Immature natural killer cell (primary cell): ENCODE data around the gene KCNIP4. TPM values are rescaled to one million over a fixed set of nuclear protein-coding genes. Genes with fewer than 3 reads are reported as not detected.

ENCODE experiments used
- DNase-seq, 3 donors: peaks; one replicate each; pipeline ENCODE4 v3.0.0; 2022; ENCODE audit warnings: mixed read lengths in 1 of 3
- H3K27ac Mint-ChIP-seq, 6 donors: one replicate each; pipeline ENCODE4 v1.8.0; 2020; ENCODE audit warnings: mixed read lengths in 6 of 6, mild to moderate bottlenecking in 5 of 6, inconsistent platforms in 4 of 6, moderate library complexity in 3 of 6
- H3K27me3 Mint-ChIP-seq, 3 donors: one replicate each; pipeline ENCODE4 v1.8.0; 2020 to 2021; ENCODE audit warnings: low read depth in 3 of 3, mild to moderate bottlenecking in 3 of 3, mixed read lengths in 3 of 3, moderate library complexity in 3 of 3, inconsistent platforms in 1 of 3
- H3K36me3 Mint-ChIP-seq, 3 donors: one replicate each; pipeline ENCODE4 v1.8.0; 2020; ENCODE audit warnings: mixed read lengths in 3 of 3, inconsistent platforms in 2 of 3, mild to moderate bottlenecking in 2 of 3
- H3K4me1 Mint-ChIP-seq, 2 donors: one replicate each; pipeline ENCODE4 v1.8.0; 2020; ENCODE audit warnings: inconsistent platforms in 2 of 2, mild to moderate bottlenecking in 2 of 2, mixed read lengths in 2 of 2, moderate library complexity in 1 of 2
- H3K4me3 Mint-ChIP-seq, 5 donors: one replicate each; pipeline ENCODE4 v1.8.0; 2020; ENCODE audit warnings: mild to moderate bottlenecking in 5 of 5, mixed read lengths in 5 of 5, inconsistent platforms in 3 of 5, moderate library complexity in 3 of 5
- H3K9me3 Mint-ChIP-seq, 6 donors: one replicate each; pipeline ENCODE4 v1.8.0; 2020; ENCODE audit warnings: mild to moderate bottlenecking in 6 of 6, mixed read lengths in 6 of 6, inconsistent platforms in 4 of 6, moderate library complexity in 3 of 6
- polyA plus RNA-seq, 3 donors: library from polyadenylated mRNA; unstranded; fragments of 300-500 nt; fragmentation: Illumina TruSeq; gene quantifications; one replicate each; pipeline ENCODE4 v1.2.3, GENCODE V29; 2021

The KCNIP4 gene
- polyA plus RNA-seq, 3 donors from 2014 or later: 0.10 TPM; not detected in 2

DNA sequence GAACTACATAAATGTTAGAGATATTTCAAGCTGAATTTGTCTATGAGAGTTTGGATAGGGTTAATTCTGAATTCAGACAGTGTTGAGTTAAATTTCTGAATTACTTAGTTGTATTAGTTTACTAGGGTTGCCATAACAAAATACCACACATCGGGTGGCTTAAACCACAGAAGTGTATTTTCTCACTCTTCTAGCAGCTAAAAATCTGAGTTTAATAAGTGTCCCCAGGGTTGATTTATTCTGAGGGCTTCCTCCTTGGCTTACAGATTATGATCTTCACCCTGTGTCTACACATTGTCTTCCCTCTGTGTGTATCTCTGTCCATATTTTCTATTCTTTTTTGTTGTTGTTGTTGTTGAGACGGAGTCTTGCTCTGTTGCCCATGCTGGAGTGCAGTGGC lies 929.8 kb downstream of the KCNIP4 start:
- DNase-seq: peak; percentile 41 to 55 (median 44)
- Mint-ChIP-seq H3K36me3 (peaks cover 0 to 4% (median 0%) of the 10 kb centered on the region in 3 donors), H3K4me1 (peaks cover 14 to 15% of the 10 kb centered on the region in 2 donors), H3K4me3 (peak overlapping the region in 3 of 5 donors; percentile 45 to 58 (median 56)), H3K27ac (peak overlapping the region in 3 of 6 donors; percentile 28 to 64 (median 41)), H3K9me3 (peaks cover 0 to 2% (median 0%) of the 10 kb centered on the region in 6 donors), H3K27me3 (peaks cover 0 to 3% (median 0%) of the 10 kb centered on the region in 3 donors)

DNA sequence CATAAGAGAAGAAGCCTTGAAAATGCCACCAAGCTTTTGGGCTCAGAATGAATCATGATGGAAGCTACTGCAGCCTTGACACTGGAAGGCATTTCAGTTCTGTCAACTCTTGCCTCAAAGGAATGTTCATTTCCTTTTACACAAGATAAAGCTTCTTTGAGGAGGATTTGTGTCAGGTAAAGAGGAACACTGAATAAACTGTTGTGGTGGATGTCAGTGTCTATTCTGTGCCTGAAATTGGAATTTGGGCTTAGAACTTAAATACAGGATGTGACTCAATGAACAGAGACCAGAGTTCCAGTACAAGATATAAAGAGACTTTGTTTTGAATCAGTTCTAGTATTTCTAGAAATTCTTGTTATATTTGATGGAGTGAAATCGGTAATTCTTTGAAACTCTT lies 935.1 kb downstream of the KCNIP4 start:
- peaks cover 5% of the 10 kb centered on the region in 2 donors for H3K4me1 Mint-ChIP-seq
- no peak overlapping the region for H3K4me3 Mint-ChIP-seq
- H3K27me3 Mint-ChIP-seq: peaks cover 0 to 4% (median 0%) of the 10 kb centered on the region in 3 donors
- DNase-seq: no peak
- H3K9me3 Mint-ChIP-seq: no peaks in the 10 kb centered on the region
- H3K36me3 Mint-ChIP-seq: peaks cover 0 to 4% (median 0%) of the 10 kb centered on the region in 3 donors
- H3K27ac Mint-ChIP-seq: no peak overlapping the region

DNA sequence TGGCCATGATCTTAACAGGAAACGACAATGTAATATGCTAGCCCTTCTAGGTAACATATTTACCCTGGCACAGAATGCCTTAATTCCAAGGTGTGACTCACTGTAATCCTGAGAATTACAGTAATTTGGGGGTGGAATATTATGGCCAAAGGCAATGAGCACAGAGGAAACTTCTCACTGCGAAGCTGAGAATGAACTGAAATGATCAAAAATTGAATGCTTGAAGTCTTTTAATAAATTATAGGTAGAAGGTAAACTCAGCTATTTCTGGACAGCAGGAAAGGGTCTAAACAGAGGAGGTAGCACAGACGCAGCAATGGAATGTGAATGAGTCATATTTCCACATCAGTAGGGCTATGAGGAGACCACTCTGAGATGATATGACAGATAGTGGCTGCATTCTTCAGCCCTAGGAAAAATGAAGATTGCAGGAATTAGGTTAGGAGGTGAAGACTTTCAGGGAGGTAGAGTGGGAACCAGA lies 935.7 kb downstream of the KCNIP4 start:
- no peaks in the 10 kb centered on the region for H3K9me3 Mint-ChIP-seq
- no peak overlapping the region for H3K27ac Mint-ChIP-seq
- DNase-seq: no peak
- no peaks in the 10 kb centered on the region for H3K4me1 Mint-ChIP-seq
- H3K27me3 Mint-ChIP-seq: peaks cover 0 to 4% (median 0%) of the 10 kb centered on the region in 3 donors
- H3K4me3 Mint-ChIP-seq: no peak overlapping the region
- peaks cover 0 to under 1% (median 0%) of the 10 kb centered on the region in 3 donors for H3K36me3 Mint-ChIP-seq

- H3K27ac Mint-ChIP-seq: no peak overlapping the region
- peaks cover 0 to 4% (median 0%) of the 10 kb centered on the region in 3 donors for H3K27me3 Mint-ChIP-seq
- DNase-seq: no peak
- H3K9me3 Mint-ChIP-seq: no peaks in the 10 kb centered on the region
- peaks cover 0 to 4% (median 0%) of the 10 kb centered on the region in 3 donors for H3K36me3 Mint-ChIP-seq
- H3K4me1 Mint-ChIP-seq: no peaks in the 10 kb centered on the region
- no peak overlapping the region for H3K4me3 Mint-ChIP-seq
Observed at GRCh38 chr4:21011106-21011505, 937.5 kb downstream of the KCNIP4 start.

DNA sequence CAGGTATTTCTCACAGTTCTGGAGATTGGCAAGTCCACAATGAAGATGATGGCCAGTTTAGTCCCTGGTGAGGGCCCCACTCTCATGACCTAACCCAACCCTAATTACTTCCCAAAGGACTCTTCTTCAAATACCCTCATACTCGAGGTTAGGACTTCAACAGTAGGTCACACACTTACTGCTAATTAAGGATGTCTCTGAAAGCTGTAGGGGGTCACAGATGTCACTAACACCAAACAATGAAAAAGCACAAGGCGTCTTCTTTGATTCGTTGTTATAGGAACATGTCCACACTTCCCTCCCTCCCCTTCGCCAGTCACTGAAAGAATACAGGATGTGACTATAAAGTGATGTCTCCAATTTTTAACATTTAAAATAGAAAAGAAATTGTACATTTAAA lies 938.6 kb downstream of the KCNIP4 start:
- Mint-ChIP-seq H3K27ac (no peak overlapping the region), H3K36me3 (peaks cover 0 to 4% (median 0%) of the 10 kb centered on the region in 3 donors), H3K27me3 (peaks cover 0 to 4% (median 0%) of the 10 kb centered on the region in 3 donors), H3K9me3 (no peaks in the 10 kb centered on the region), H3K4me3 (no peak overlapping the region), H3K4me1 (no peaks in the 10 kb centered on the region)
- no peak for DNase-seq

DNA sequence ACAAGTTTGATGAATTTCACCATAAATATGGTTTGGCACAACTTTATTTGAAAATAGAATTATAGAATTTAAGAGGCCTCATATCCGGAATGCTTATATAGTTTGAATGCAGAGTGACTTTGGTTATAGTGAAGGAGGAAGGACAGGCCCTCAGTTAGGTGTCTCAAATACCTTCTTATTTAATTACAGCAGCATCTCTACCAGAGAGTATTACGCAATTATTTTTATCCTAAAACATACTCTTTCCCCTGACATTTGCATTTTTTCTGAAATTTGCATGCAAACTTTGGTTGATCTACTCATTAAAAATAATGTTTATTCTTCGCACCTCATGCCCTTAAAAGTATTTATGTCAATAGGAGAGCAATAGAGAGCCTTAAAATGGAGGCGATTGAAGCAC lies 942.9 kb downstream of the KCNIP4 start:
- DNase-seq: no peak
- Mint-ChIP-seq H3K4me1 (peaks cover 18 to 21% of the 10 kb centered on the region in 2 donors), H3K4me3 (no peak overlapping the region), H3K27ac (no peak overlapping the region), H3K27me3 (peaks cover 0 to 2% (median 0%) of the 10 kb centered on the region in 3 donors), H3K9me3 (peaks cover 0 to 9% (median 0%) of the 10 kb centered on the region in 6 donors), H3K36me3 (peaks cover 0 to 9% (median 0%) of the 10 kb centered on the region in 3 donors)

GRCh38 chr4:21002976-21003375 lies 945.6 kb downstream of the KCNIP4 start:
- Mint-ChIP-seq H3K36me3 (peaks cover 0 to 14% (median 0%) of the 10 kb centered on the region in 3 donors), H3K4me1 (peaks cover 18 to 21% of the 10 kb centered on the region in 2 donors), H3K27ac (no peak overlapping the region), H3K9me3 (peaks cover 0 to 9% (median 0%) of the 10 kb centered on the region in 6 donors), H3K27me3 (peaks cover 0 to 2% (median 0%) of the 10 kb centered on the region in 3 donors), H3K4me3 (peak overlapping the region in 2 of 5 donors; percentile 21 to 49)
- DNase-seq: no peak

DNA sequence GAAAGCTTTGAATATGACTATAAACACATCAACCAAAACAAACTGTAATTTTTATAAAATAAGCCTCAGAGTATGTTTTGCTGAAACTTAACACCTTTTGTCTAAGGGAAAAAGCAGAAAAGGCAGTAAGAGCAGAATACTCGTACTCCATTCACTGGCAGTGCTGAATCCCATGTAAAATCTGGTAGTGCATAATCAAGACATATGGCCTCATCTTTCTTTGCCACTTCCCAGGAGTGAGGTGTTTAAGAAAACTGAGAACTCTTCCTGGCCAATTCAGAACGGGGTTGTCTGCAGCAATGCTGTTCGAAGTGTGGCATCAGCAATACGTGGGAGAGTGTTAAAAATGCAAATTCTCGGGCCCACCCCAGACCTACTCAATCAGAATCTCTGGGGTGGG lies 946.3 kb downstream of the KCNIP4 start:
- peak overlapping the region in 1 of 6 donors; percentile 22 for H3K27ac Mint-ChIP-seq
- no peak for DNase-seq
- peaks cover 0 to 14% (median 0%) of the 10 kb centered on the region in 3 donors for H3K36me3 Mint-ChIP-seq
- H3K4me3 Mint-ChIP-seq: peak overlapping the region in 1 of 5 donors; percentile 52
- H3K9me3 Mint-ChIP-seq: peaks cover 0 to 9% (median 0%) of the 10 kb centered on the region in 6 donors
- peaks cover 18 to 21% of the 10 kb centered on the region in 2 donors for H3K4me1 Mint-ChIP-seq
- H3K27me3 Mint-ChIP-seq: peaks cover 0 to 2% (median 0%) of the 10 kb centered on the region in 3 donors

GRCh38 chr4:21001490-21001889 lies 947.1 kb downstream of the KCNIP4 start:
- peak overlapping the region in 5 of 6 donors; percentile 8 to 55 (median 33) for H3K27ac Mint-ChIP-seq
- peak overlapping the region in 4 of 5 donors; percentile 12 to 58 (median 46) for H3K4me3 Mint-ChIP-seq
- H3K27me3 Mint-ChIP-seq: peaks cover 0 to 2% (median 0%) of the 10 kb centered on the region in 3 donors
- DNase-seq: no peak
- H3K36me3 Mint-ChIP-seq: peaks cover 0 to 12% (median 0%) of the 10 kb centered on the region in 3 donors
- H3K4me1 Mint-ChIP-seq: peaks cover 18 to 21% of the 10 kb centered on the region in 2 donors
- H3K9me3 Mint-ChIP-seq: peaks cover 0 to 9% (median 0%) of the 10 kb centered on the region in 6 donors

GRCh38 chr4:20997886-20998285 lies 950.7 kb downstream of the KCNIP4 start:
- Mint-ChIP-seq H3K9me3 (peaks cover 0 to 11% (median 0%) of the 10 kb centered on the region in 6 donors), H3K27me3 (peaks cover 0 to 2% (median 0%) of the 10 kb centered on the region in 3 donors), H3K4me3 (no peak overlapping the region), H3K4me1 (peaks cover 14 to 15% of the 10 kb centered on the region in 2 donors), H3K27ac (no peak overlapping the region), H3K36me3 (peaks cover 0 to 5% (median 0%) of the 10 kb centered on the region in 3 donors)
- no peak for DNase-seq

DNA sequence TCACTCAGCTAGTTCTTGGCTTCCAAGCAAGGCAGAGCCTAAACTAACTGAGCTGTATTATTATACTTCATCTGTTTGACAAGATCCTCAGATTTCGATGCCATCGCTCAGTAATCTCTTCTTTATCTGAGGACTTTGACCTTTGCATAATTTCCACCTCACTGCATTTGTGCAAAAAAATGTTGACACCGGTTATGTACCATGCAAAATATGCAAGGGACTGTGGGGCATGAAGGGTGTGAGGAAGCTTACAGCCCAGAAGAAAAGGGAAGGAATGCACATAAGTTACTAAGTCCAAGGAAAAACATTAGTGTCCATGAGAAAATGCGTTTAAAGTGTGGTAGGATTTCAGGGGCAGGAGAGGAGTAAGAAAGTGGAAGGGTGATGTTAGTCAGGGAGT lies 953.0 kb downstream of the KCNIP4 start:
- peaks cover 0 to 16% (median 0%) of the 10 kb centered on the region in 6 donors for H3K9me3 Mint-ChIP-seq

DNA sequence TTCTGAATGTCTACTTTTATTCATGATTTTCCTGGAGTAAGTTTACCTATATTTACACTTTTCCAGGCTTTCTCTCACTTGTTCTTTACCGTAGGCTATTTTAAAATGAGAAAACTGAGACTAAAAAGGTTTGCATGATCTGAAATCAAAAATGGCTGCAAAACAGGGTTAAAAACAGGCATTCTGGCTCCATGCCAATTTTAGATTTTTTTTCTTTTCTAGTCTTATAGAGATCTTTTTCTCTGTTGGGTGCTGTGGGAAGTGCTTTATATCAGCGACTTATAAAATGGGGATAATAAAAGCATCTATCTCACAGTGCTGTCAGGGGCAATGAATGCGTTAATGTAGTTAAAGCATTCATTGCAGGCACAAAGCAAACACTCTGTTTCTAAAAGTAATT lies 953.6 kb downstream of the KCNIP4 start:
- H3K9me3 Mint-ChIP-seq: peaks cover 0 to 16% (median 0%) of the 10 kb centered on the region in 6 donors

More for the DNA sequence above, 953.0 kb downstream of the KCNIP4 start:
- H3K27me3 Mint-ChIP-seq: peaks cover 0 to 4% (median 2%) of the 10 kb centered on the region in 3 donors
- DNase-seq: no peak
- no peak overlapping the region for H3K4me3 Mint-ChIP-seq
- H3K27ac Mint-ChIP-seq: no peak overlapping the region
- H3K4me1 Mint-ChIP-seq: no peaks in the 10 kb centered on the region
- peaks cover 0 to 5% (median 4%) of the 10 kb centered on the region in 3 donors for H3K36me3 Mint-ChIP-seq

DNA sequence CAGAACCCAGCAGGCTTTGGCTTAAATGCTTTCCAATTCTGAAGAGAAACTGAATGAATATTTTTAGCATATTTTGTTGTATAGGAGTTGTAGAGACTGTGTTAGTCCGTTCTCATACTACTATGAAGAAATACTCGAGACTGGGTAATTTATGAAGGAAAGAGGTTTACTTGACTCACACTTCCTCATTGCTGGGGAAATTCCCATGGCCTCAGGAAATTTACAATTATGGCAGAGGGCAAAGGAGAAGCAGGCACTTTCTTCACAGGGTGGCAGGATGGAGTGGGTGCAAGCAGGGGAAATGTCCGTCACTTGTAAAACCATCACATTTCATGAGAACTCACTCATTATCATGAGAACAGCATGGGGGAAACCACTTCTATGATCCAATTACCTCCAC lies 956.6 kb downstream of the KCNIP4 start:
- Mint-ChIP-seq H3K36me3 (peaks cover 0 to 4% (median 0%) of the 10 kb centered on the region in 3 donors), H3K4me3 (no peak overlapping the region), H3K27me3 (peaks cover 0 to 2% (median 2%) of the 10 kb centered on the region in 3 donors), H3K4me1 (no peaks in the 10 kb centered on the region), H3K9me3 (peaks cover 0 to 16% (median 0%) of the 10 kb centered on the region in 6 donors), H3K27ac (no peak overlapping the region)
- no peak for DNase-seq

More for the DNA sequence above, 953.6 kb downstream of the KCNIP4 start:
- Mint-ChIP-seq H3K36me3 (peaks cover 0 to 5% (median 4%) of the 10 kb centered on the region in 3 donors), H3K27ac (no peak overlapping the region), H3K4me3 (no peak overlapping the region), H3K4me1 (no peaks in the 10 kb centered on the region), H3K27me3 (peaks cover 0 to 2% (median 2%) of the 10 kb centered on the region in 3 donors)
- DNase-seq: no peak

DNA sequence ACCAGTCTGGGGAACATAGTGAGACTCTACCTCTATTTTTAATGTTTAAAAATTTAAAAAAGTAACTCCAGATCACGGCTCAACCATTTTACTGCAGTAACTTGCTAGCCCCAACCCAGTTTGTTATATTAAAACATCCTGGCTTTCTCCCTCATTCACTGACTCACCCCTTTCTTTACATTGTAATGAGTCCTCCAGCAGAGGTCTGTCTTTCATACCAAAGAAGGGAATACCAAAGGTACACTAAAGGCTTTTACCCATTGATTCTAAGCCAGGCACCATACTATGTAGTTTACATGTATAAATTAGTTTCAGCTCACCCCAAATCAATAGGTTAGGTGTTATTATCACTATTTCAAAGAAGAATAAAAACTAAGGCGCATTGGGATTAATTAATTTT lies 961.4 kb downstream of the KCNIP4 start:
- peaks cover 0 to 6% of the 10 kb centered on the region in 2 donors for H3K4me1 Mint-ChIP-seq
- no peak for DNase-seq
- peaks cover 0 to 15% (median 4%) of the 10 kb centered on the region in 3 donors for H3K27me3 Mint-ChIP-seq
- no peak overlapping the region for H3K27ac Mint-ChIP-seq
- H3K4me3 Mint-ChIP-seq: no peak overlapping the region
- H3K9me3 Mint-ChIP-seq: peaks cover 0 to 12% (median 0%) of the 10 kb centered on the region in 6 donors
- H3K36me3 Mint-ChIP-seq: peaks cover 0 to 4% (median 0%) of the 10 kb centered on the region in 3 donors
